Stimulated activated CD4-positive, alpha-beta T cell treated with anti-CD3 and anti-CD28 coated beads, Interleukin-4, amount 100 ng/mL, for 48 hours (primary cell): Measurements from ENCODE around the gene ALDH1A3.

ENCODE experiments used
- DNase-seq, 2 donors: peaks; one replicate each; pipeline ENCODE4 v3.0.0-alpha.2; 2020; ENCODE audit warnings: low read depth in 2 of 2

Gene ALDH1A3

DNA sequence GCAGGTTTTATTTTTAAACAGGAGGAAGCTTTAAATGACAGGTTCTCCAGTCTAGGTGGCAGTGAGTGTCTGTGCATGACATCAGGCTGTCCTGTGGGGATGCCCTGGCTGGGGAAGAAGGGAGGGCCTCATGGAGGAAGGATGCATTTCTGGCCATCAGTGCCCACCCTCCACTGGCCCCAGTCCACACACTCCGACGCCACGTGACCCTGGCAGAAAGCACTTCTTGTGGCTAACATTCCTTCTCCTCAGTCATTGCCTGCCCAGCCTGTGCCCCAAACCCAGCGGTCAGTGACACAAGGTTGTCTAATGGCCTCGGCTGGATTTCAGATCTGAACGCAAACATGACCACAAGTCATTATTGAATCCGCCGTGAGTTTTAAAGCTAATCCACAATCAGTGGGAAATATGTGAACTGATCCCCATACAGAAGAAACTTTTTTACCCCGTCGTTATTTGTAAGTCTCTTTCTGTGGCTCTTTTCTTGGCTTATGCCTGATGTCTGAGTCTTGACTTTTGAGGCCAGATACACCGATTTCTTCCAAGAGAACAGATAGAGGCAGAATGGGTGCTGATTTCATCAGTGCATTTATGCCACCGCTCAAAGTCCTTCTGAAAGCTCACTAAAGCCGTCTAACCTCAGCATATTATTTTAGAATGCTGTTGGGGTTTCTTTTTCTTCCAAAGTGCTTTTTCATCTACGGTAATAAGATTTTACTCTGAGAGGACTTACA is 22.2 kb downstream of the ALDH1A3 start:
- no peak for DNase-seq

DNA sequence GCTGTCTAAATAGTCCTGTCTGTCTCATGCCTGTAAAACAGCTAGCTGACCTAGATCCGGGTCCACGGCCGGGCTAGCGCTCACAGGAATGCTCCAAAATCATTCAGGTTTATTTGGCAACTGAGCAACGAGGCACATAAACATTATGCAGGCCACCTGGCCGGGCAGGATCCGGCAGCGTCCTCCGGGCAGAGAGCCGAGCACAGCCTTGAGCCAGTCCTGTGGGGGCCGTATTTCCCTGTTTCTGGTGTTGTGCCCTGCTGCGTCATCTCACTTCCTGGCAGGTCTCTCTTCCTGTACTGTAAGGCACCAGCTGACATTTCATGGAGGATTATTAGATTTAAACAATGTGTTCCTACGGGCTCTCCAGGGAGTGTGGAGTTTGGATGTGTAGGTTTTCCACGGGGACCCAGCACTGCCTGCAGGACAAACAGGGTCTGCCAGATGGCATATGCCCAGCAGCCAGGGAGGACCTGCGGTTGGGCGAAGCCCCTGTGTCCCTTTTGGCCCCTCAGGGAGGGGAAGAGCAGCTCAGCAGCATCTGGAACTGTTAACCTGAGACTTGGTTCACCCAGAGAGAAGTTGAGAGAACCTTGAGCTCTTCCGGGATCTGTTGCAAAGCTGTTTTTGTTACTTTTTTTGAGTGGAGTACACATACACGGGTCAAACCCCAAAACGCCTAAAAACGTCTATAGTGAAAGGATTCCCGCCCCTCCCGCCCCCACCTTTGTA is 23.0 kb downstream of the ALDH1A3 start:
- DNase-seq = no peak

DNA sequence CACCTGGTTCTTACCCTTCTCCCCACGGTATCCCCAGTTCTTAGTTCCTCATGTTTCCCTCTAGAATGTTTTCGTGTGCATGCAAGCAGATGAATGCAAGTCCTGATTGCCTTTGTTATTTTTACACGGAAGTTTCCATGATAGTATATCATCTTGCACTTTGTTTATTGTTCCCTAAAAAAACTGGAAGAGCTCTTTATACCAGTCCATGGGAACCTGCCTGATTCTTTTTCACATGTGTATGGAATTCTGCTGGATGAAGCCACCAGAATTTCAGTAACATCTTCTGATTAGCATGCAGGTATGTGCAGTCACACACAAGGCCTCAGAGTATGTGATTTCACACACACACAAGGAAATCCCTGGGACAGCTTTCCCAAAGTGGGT is 23.5 kb downstream of the ALDH1A3 start:
- no peak for DNase-seq

DNA sequence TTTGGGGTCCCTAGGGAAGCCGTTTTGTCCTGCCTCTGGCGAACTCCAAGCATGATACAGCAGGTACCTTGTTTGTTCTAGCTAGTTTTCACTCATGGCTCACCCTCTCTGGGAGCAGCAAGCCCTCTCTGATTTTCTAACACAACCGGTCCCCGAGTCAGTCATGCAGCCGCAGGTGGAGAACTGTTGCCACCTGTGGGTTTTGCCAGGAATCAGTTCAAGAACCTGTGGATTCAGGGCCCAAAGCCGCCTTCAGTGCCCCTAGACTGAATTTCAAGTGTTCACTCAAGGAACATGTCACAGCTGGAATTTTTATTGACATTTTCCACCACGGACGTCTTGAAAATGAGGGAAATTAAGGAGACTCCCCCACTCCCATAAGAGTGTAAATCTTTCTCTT is 26.2 kb downstream of the ALDH1A3 start:
- no peak for DNase-seq

DNA sequence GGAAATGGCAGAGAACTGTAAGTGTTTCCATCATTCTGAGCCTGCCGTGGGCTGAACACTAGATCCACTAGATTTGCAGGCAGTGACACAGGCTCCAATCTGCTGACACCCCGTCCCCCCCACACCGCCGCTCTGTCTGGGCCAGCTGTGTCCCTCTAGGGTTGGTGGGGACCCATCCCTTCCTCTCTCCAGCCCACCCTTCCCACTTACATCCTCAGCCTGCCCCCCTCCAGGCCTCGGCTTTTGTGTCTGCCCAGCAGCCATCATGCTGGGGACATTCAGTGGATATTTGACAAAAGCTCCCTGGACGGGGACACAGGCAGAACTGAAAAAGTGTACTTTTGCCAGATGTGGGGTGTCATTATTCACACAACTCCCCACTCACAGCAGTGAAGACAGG is 28.8 kb downstream of the ALDH1A3 start:
- no peak for DNase-seq

DNA sequence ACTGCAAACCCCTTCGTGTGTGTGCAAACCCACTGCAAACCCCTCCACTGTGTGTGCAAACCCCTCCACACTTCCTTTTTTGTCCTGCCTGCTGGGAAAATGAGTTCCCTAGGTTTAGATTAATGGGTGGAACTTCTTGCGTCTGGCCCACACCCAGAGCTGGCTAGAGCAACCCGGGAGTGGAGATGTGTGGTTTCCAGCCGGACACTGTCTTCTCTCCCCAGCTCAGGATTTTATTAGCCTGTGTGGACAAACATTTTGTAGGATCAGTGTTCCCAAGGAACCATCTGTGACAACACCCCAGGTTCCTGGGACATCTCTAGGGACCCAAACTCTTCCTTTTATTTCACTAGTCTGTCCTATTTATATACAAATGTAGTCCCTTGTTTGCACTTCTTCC is 29.9 kb downstream of the ALDH1A3 start:
- no peak for DNase-seq

DNA sequence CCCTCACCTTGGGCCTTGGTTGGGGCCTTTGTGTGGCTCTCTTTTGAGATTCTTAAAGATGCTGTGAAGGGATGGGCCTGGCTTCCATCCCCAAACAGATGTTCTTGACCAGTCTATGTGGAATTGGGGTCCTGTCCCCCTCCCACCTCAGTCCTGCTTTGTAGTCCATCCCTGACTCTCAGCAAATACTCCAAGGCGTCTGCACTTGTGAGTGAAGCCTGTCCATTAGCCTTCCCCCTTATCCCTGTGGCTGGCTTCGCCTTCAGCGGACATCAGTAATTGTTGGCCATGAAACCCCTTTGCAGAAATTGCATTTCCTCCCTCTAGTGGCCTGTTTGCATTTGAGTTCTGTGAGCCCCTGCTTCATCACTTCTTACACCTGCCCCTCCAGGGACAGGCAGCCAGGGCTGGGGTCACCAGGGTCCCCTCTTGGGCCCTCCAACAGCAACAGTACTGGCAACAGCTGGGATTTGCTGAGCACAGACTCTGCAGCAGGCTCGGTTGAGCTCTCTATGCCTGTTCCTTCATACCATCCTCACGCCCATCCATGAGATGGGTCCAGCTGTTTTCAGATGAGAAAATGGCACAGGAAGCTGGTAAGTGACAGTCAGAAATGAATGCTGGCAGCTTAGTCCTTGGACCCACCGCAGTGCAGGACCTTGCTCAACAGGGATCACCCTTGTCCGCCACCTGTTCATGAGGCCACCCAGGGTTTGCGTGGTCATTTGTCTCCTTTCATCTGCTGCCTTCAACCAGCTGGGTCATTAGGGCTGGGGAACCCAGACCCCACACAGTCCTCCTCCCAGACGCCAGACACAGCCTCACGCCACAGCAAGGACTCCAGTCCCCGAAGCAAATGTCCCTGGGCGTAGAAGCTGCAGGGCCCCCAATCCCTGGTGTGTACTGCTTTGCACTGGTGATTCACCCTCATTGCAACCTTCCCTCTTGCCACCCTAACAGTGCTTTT is 30.6 kb downstream of the ALDH1A3 start:
- DNase-seq = no peak

DNA sequence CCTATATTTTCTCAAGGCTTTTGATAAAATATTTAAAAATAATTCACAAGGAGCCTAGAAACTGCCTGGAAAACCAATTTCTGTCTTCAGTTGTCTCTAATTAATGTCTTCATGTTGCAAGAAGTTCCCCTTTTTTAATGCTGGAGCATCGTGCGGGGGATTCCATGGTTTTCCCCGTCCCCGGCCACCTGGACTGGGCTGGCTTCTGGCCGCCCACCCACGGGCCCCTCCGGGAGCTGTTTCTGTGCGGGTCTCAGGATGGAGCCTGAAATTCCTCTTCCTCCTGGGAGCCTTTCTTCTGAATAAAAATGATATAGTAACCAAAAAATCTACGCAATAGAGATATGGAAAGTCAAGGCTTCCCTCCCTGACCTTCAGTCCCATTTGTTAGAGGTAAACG is 31.5 kb downstream of the ALDH1A3 start:
- DNase-seq = no peak

DNA sequence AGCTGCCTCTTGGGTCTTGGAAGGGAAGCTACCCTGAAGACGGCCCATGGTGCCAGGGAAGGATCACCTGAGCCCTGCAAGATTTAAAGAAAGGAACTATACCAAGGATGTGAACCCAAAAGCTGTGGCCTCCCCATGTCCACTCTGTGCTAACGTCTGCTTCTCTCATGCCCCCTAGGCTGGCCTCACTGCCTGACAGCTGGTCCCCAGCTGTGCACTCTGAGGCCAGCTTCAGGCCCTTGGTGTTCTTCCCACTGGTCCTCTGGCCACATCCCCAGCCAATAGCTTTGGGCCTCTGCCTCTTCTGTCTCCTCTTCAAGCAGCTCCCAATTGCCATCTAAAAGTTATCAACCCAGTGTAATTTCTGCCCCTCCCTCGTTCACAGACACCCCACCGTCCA is 34.3 kb downstream of the ALDH1A3 start:
- DNase-seq = no peak

DNA sequence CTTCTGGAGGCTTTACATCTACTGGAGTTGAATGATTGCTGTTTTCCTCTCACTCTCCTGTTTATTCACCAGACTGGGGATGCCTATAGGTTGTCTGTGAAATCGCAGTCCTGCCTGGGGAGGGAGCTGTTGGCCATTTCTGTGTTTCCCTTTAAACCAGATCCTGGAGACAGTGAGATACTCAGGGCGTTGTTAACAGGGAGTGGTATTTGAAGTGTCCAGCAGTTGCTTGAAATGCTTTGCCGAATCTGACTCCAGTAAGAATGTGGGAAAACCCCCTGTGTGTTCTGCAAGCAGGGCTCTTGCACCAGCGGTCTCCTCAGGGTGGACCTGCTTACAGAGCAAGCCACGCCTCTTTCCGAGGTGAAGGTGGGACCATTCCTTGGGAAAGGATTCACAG is 35.2 kb downstream of the ALDH1A3 start:
- no peak for DNase-seq

DNA sequence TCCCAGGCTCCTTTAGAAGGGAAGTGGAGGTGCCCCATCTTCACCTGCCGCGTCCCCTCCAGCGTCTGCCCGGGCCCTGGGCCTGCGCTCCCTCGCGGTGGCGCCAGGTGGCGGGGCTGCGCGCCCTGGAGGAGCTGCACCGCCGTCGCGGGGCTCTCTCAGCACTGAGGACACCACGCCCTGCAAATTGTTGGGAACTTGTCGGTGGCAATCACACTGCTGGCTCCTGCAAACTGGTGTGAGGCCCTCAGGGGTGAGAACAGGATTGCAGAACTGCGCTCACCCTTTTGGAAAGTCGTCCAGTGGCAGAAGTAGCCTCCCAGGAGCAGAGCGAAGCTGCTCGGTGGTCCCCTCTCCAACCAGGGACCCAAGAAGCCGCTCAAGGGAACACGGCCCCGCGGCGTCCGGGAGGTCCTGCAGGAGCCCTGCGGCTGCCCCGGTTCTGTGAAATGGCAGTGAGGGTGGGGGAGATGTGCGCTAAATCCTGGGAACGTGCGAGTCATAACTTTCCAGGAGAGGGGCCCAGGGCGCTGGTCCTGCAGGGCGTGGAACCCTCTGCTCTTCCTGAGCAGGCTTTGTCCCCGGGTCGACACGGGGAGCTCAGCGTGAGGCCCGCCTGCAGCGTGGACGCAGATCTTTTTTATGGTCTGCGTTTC is 38.5 kb downstream of the ALDH1A3 start:
- peak; percentile 60 to 74 for DNase-seq

DNA sequence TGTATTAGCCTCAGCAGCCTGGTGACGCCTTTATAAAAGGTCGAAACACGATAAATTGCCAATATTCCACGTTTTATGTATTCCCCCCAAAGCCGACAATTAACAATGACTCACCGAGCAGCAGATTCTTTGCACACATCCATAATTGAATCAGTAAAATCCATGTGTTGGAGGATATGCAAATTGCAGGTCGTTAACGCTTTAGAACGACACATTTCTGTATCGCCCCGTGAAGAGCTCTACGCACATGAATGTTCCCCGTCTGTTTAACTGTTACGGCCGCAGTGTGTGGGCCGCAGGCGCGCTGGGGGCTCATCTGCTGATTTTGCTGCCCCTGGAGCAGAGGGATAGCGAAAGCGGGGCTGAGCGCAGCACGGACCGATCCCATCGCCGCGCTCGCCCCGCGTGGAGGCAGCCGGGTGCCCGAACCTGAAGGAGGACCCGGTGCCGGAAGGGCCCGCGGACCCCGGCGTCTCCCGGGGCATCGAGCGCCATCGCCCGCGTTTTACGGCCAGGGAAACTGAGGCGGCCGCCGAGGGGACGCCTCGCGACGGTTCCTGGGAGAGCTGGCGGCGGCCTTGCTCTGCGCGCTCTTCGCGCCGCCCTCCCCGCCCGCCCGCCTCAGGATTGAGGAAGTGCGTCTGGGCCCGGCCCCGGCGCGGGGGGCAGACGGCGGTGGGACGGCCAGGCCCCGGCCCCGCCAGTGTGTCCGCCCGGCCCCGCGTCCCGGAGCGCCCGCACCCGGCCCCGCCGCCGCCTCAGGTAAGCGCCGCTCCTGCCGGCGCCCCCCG is 39.3 kb downstream of the ALDH1A3 start, which contains the start of gene LRRK1:
LRRK1 (plus strand) TSS at position 668 of the 791 bp plus-strand sequence. CDS start 5,276 bp downstream, outside the sequence.
- peak in 1 of 2 donors; percentile 2 for DNase-seq

DNA sequence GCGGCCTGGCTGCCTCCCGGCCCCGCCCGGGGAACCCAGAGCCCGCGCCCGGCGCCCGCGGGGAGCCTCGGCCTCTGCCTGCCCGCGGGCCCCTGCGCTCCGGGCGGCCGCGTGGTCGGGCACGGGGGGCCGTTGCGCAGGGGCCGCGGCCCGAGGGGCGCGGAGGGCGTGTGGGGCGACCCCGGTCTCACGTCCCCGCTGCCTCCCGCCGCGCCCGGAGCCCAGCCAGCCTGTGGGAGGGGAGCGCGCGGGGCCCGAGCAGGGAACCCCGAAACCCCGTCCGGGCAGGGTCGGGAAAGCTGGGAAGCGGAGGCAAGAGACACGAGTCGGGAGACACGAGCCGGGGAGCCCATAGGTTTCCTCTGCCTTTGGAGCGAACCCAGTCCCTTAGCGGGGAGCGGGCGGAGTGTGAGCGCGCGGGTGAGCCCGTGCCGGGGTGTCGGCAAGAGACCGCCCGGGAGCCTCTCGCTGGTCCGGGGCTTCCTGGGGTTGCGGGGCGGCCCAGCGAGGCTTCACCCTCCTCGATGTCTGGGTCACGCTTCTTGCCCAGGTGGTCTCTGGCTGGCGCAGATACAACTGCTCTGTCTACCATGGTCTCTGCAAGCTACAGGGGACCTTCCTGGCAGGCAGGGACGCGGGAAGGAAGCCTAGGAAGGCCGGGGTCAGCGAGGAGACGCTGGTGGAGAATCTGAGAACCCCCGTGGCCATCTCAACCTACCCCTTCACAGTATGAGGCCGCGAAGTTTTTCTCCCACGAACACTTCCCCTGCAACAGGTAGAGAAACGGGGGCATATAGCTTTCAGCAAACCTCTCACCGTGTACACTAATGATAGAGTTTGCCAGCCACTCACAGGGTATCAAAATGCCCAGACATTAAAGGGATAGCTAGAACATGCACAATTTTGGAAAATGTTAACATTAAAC is 40.1 kb downstream of the ALDH1A3 start:
- peak in 1 of 2 donors; percentile 6 for DNase-seq

DNA sequence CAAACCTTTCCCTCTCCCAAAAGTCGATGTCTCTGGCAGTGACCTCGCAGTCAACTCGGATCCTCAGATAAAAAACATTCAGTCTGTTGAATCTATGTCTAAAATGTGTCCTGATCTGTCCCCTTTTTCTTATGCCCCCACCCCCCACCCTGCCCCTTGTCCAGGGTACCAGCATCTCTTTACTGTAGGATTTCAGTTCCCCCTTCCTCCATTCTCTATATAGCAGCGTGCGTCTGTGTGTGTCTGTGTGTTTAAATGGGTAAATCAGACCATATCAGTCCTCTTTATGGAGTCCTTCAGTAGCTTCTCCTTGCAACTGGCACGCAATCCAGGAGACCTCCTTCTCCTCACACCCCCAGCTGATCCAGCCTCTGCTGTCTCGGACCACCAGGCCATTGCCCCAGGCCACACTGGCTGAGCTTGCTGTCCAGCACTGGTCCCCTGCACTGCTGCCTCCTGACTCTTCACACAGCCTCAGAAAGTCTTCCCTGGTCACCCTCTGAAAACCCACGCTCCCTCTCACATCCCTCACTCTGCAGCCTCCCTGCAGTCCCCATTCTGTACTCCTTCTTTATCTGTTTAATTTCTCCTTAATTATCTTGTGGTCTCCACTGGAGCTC is 41.0 kb downstream of the ALDH1A3 start:
- DNase-seq = no peak

DNA sequence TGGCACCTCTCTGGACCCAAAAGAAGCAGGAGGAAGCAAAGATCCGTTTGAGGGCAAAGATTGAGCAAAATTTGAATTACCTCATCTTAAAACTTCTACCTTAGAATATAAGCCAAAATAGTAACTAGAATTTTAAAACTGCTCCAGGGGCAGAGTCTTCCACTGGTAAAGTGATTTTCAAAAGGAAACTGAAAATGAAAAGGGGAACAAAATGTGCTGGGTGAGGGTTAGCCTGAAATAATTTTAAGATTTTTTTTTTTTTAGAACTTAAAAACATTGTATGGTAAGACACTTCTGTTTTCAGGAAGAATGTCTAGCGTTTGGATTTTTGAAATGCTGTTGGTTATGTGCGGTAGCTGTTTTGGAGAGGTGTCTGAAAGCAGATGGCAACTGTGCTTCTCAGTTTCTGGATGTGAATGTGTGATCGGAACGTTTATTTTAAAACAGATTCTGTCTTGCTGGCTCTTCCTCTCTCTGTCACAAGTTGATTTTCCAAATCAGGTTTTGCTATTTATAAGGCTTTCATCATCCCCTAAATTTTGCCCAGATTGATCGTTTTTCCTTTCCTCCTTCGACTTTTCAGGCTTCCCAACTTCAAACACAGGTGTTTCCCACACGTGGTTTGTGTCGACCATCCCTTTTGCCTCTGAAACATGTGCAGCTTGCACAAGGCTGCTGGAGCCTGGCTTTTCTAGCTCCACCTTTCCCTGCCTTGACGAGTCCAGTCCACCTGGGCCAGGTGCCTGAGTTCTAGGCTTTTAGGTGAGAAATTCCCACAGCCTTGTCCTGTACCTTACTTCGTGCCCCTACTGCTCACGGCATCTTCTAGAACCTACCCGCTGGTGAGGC is 42.8 kb downstream of the ALDH1A3 start:
- DNase-seq = no peak

DNA sequence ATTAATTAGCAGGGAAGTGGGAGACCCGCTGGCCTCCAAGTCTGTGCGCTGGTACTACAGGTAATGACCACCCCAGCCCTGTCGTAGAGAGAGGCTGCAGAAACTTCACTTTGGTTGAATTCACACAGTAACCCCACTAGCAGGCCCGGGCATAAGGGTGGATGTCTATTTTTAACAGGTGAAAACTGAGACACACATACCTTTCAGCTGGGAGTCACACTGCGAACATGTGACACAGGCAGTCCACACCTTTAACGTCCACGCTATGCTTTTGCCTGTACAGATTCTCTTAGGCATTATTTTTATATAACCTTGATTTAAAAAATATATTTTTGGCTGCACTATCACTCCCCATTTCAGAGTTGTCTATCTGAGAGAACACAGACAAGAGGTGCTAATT is 43.4 kb downstream of the ALDH1A3 start:
- no peak for DNase-seq

DNA sequence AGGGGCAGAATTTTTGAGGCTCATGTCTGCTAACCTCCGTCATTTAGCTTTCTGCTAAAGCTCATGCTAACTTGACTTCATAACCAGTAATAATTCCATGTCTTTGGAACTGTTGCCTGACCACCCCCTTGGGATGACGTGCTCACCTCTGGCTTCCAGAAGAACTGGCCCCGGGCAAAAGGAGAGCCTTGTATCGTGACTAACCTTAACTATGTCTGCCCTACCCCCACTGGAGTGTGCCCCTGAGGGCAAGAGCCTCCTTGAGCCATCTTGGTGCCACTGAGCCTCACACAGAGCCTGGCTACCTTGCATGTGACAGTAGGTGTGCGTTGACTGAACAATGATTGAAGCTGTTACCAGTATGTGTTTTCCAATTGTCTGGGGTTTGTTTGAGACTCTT is 44.3 kb downstream of the ALDH1A3 start:
- DNase-seq = no peak

DNA sequence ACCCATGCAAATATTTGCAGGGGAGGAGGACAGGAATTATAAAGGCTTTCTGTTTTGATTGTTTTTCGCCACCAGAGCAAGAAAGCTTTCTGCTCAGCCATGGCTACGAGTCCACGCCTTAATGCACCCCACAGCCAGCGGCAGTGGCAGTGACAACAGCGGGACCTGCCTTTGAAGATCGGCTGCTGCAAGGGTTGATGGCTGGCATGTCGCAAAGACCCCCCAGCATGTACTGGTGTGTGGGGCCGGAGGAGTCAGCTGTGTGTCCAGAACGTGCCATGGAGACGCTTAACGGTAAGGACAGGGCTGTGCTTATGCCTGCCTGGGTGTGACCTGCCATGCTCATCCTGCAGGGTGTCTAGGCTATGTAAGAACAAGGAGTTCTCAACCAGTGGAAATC is 44.8 kb downstream of the ALDH1A3 start:
- DNase-seq = no peak
